ENCODE measurements around the gene SETD9. TPM values are rescaled to one million over a fixed set of nuclear protein-coding genes. Genes with fewer than 3 reads are reported as not detected.

SETD9 gene, protein sequence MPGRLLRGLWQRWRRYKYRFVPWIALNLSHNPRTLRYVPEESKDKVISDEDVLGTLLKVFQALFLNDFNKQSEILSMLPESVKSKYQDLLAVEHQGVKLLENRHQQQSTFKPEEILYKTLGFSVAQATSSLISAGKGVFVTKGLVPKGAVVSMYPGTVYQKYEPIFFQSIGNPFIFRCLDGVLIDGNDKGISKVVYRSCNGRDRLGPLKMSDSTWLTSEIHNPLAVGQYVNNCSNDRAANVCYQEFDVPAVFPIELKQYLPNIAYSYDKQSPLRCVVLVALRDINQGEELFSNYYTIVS
- 1 to 10 TPM; 5.6 to 6.2 (median 6.1) TPM for total RNA-seq
- 1 to 10 TPM; 3.7 to 5.9 (median 4.3) TPM for polyA plus RNA-seq
- long read RNA-seq, donor 1, partial matches to known transcripts, result 0 of 1 reads
- long read RNA-seq, donor 1, other reads (novel, unspliced or antisense), result 0 of 1 reads
- long read RNA-seq, donor 2, partial matches to known transcripts, result 5 of 9 reads
- long read RNA-seq, donor 2, other reads (novel, unspliced or antisense), result 0 of 9 reads

DNA sequence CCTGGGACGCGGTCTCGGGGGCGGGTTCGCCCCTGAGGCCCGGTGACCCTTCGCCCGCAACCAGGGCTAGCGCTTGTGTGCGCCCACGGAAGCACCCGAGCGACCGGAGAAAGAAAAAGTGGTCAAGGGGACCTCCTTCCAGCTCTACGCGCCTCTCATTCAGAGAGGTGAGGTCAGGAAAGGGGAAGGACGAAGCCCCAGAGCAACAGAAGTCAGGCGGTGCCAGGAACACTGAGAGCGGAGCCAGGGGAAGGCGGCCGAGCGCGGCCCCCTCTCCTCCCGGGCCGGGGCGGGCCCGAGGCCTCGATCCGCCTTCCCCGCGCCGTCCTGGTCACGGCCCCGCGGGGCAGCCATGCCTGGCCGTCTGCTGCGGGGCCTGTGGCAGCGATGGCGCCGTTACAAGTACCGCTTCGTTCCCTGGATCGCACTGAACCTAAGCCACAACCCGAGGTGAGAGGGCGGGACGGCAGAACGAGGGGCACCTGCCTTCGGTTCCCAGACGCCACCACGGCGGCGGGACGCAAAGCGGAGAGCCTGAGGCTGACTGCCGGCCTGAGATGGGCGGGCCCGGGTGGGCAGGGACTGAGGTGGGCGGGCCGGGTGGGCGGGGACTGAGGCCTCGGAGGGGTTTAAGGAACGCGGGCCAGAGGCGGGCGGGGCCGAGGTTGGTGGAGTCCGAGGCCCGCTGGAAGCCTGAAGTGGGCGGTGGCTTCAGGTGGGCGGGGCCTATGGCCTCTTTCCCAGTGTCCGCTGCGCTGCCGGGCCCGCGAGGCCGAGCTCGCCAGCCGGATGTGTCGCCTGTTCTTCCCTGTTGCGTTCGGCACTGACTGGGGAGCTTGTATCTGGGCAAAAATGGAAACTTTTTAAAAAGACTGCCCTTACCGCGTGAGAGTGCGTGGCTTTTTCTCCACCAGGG, at the start of gene SETD9:
SETD9 (plus strand) TSS at position 303 of the 916 bp plus-strand sequence; CDS start at position 353, 50 bp downstream.
- H3K27me3 ChIP-seq (replicated peaks in 1 of 7), result no peaks in the 10 kb centered on the region
- TF ChIP-seq POLR2AphosphoS5 (IDR thresholded peaks at IDR 0.05) (peak; percentile 91 to 93 (median 93)), POLR2A (IDR thresholded peaks at IDR 0.05) (peak; percentile 21 to 59 (median 57))
- TF ChIP-seq, protein P1, sequence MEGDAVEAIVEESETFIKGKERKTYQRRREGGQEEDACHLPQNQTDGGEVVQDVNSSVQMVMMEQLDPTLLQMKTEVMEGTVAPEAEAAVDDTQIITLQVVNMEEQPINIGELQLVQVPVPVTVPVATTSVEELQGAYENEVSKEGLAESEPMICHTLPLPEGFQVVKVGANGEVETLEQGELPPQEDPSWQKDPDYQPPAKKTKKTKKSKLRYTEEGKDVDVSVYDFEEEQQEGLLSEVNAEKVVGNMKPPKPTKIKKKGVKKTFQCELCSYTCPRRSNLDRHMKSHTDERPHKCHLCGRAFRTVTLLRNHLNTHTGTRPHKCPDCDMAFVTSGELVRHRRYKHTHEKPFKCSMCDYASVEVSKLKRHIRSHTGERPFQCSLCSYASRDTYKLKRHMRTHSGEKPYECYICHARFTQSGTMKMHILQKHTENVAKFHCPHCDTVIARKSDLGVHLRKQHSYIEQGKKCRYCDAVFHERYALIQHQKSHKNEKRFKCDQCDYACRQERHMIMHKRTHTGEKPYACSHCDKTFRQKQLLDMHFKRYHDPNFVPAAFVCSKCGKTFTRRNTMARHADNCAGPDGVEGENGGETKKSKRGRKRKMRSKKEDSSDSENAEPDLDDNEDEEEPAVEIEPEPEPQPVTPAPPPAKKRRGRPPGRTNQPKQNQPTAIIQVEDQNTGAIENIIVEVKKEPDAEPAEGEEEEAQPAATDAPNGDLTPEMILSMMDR (IDR thresholded peaks at IDR 0.05 in 8 of 11, conservative IDR thresholded peaks at IDR 0.05 in 3 of 11), result peak in 2 of 11 experiments; percentile 26 to 30
- H3K9me3 ChIP-seq, result no peaks in the 10 kb centered on the region
- 0 to 1% (median 0%) methylated on average over 40 to 84 of the region's 84 CpGs for WGBS, 5 donors
- peak within 1 kb of the TSS; percentile 89 to 98 (median 96) for H3K27ac ChIP-seq
- H3K4me1 ChIP-seq, result peaks cover 8 to 24% (median 19%) of the 10 kb centered on the region in 6 donors
- peaks cover 0 to 7% (median 0%) of the 10 kb centered on the region in 6 donors for H3K36me3 ChIP-seq
- peak within 1 kb of the TSS; percentile 44 to 83 (median 65) for H3K4me3 ChIP-seq
- intact Hi-C loops (cut with DNase I; ENCODE audit: low total_unique reads), result loop anchor here (10.0 kb wide), 1 partner anchor 225 kb away; no protein-coding TSS in a partner anchor
- DNase-seq, result peak; percentile 100

DNA sequence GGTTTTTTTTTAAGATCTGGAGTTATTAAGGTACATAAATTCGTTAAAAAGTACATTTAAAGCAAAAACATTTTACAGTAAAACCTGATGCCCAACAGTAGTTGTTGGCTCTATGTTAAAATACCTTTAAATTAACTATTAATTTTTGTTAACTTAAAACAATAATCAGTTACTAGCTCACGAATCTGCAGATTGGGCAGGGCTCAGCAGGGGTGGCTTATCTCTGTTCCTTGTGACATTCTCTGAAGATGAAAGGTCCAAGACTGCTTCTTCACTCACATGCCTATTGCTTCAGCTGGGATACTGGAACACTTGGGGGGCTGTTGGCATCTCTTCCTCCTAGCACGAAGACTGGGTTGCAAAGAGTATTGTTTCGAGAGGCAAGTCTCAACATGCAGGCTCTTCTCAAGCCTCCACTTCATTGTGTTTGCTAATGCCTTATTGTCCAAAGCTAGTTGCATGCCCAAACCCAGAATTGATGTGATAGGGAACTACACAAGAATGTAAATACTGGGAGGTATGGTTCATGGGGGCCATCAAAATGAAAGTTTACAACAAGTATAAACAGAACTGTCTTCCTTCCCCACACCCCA, 47.4 kb upstream of the SETD9 start:
- no peaks in the 10 kb centered on the region for H3K9me3 ChIP-seq
- 90 to 94% (median 92%) methylated on average over 4 of the region's 4 CpGs for WGBS, 5 donors
- intact Hi-C loops (cut with DNase I; ENCODE audit: low total_unique reads), result no loop called here
- peaks cover 0 to 42% (median 5%) of the 10 kb centered on the region in 6 donors for H3K4me1 ChIP-seq
- H3K27me3 ChIP-seq (replicated peaks in 1 of 7), result no peaks in the 10 kb centered on the region
- H3K27ac ChIP-seq, result no peak overlapping the region
- DNase-seq, result no peak
- TF ChIP-seq, protein P1 (IDR thresholded peaks at IDR 0.05 in 8 of 11, conservative IDR thresholded peaks at IDR 0.05 in 3 of 11), result no peak
- TF ChIP-seq POLR2A (IDR thresholded peaks at IDR 0.05) (no peak), POLR2AphosphoS5 (IDR thresholded peaks at IDR 0.05) (no peak)
- no peak overlapping the region for H3K4me3 ChIP-seq
- H3K36me3 ChIP-seq, result peaks cover 0 to 100% (median 64%) of the 10 kb centered on the region in 6 donors

DNA sequence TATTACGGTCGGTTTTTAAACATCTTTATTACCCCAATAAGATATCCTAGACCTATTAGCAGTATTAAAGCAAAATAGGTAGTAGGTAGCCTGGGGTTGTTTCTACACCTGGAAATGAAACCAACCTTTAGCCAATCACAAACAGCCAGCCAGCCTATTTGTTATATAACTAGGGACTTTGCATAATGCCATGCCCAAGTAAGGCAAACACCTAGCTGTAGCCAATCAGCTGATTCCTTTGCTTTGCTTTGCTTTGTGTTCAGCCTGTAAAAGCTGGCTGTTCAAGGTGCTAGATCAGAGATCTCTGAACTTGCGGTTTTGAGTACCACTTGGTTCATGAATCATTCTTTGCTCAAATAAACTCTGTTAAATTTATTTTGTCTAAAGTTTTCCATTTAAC, 46.5 kb upstream of the SETD9 start:
- no peak for DNase-seq
- no peak for TF ChIP-seq POLR2AphosphoS5 (IDR thresholded peaks at IDR 0.05)
- intact Hi-C loops (cut with DNase I; ENCODE audit: low total_unique reads), result no loop called here
- Histone ChIP-seq H3K9me3 (no peaks in the 10 kb centered on the region), H3K4me3 (no peak overlapping the region), H3K27ac (no peak overlapping the region), H3K27me3 (replicated peaks in 1 of 7) (no peaks in the 10 kb centered on the region), H3K36me3 (peaks cover 0 to 100% (median 65%) of the 10 kb centered on the region in 6 donors), H3K4me1 (peaks cover 0 to 33% (median 0%) of the 10 kb centered on the region in 6 donors)
- WGBS, 5 donors, result 78 to 100% (median 98%) methylated on average over 3 of the region's 3 CpGs

DNA sequence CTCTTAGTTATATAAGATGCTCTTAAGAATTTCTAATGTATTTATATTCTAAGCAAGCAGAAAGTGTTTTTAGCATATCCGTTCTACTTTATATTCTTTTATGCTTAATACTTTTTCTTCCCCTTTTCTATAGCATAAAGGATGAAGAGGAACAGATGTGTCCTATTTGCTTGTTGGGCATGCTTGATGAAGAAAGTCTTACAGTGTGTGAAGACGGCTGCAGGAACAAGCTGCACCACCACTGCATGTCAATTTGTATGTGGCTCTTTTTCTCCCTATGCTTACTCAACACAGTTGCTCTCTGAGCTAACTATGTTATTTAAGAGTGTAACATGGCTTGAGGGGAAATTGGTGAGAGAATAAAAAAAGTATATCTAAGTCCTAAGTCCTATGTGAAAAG, 37.6 kb upstream of the SETD9 start:
- WGBS, 5 donors, result 40 to 62% (median 53%) methylated on average over 2 of the region's 2 CpGs
- H3K9me3 ChIP-seq, result no peaks in the 10 kb centered on the region
- H3K36me3 ChIP-seq, result peaks cover 0 to 100% (median 70%) of the 10 kb centered on the region in 6 donors
- H3K27me3 ChIP-seq (replicated peaks in 1 of 7), result no peaks in the 10 kb centered on the region
- H3K4me3 ChIP-seq, result no peak overlapping the region
- H3K4me1 ChIP-seq, result peaks cover 0 to 79% (median 17%) of the 10 kb centered on the region in 6 donors
- DNase-seq, result no peak
- TF ChIP-seq, protein P1 (IDR thresholded peaks at IDR 0.05 in 8 of 11, conservative IDR thresholded peaks at IDR 0.05 in 3 of 11), result no peak
- TF ChIP-seq POLR2AphosphoS5 (IDR thresholded peaks at IDR 0.05) (no peak), POLR2A (IDR thresholded peaks at IDR 0.05) (no peak)
- intact Hi-C loops (cut with DNase I; ENCODE audit: low total_unique reads), result no loop called here
- H3K27ac ChIP-seq, result peak overlapping the region in 3 of 8 donors; percentile 17 to 33 (median 22)

All from spleen (tissue), 13 donors.